HepG2 (cell line): ENCODE results near the gene AGRN. TPM values are rescaled to one million over a fixed set of nuclear protein-coding genes. Genes with fewer than 3 reads are reported as not detected.

Experiments used
- ATAC-seq: fragments of 200-7000 bp; cut with Tn5 transposase; 3 replicates; pipeline ENCODE4 v1.9.1; 2020; ENCODE audit warnings: mild to moderate bottlenecking, moderate library complexity
- BruUV-seq: library from RNA; stranded (reverse); fragments of 400-500 nt; replicated peaks from 2 replicates; lab custom pipeline; 2021; lab: Mats Ljungman, UMichigan
- CTCF ChIA-PET: fragments of 300-600 bp; formaldehyde crosslinking; extraction: SDS; loops from one replicate; lab custom pipeline; 2021; ENCODE audit warnings: low total read pairs, inconsistent platforms, low intra/inter-chr PET ratio; lab: Yijun Ruan, JAX
- POLR2A ChIA-PET: fragments of 350-600 bp; sonication (Branson Sonifier 250); formaldehyde crosslinking; loops from one replicate; lab custom pipeline; 2020; ENCODE audit warnings: antibody characterized with exemption, inconsistent platforms; lab: Yijun Ruan, JAX
- DNase-seq: peaks from one replicate; pipeline ENCODE4 v3.0.0-alpha.2; 2015; ENCODE audit warnings: low spot score
- FAIRE-seq: peaks from 3 replicates; lab custom pipeline; 2011; peaks lifted over from hg19 to GRCh38; lab: Jason Lieb, UNC
- H2AFZ ChIP-seq: one replicate; pipeline ENCODE4 v1.6.1; 2011; ENCODE audit warnings: low read length, inconsistent platforms
- H3K27ac ChIP-seq: fragments of 300-600 bp; 3 replicates; pipeline ENCODE4 v1.8.0; 2011; ENCODE audit warnings: mixed run types, mild to moderate bottlenecking, mixed read lengths, low read length, inconsistent platforms; ENCODE audit not compliant: insufficient read depth; ENCODE audit errors: extremely low read length
- H3K27me3 ChIP-seq, 2 experiments: fragments of 200-600 bp in 1 of 2; 2 replicates in 1 of 2; 3 replicates in 1 of 2; pipeline versions ENCODE4 v1.6.0 to v1.8.0; 2011; ENCODE audit warnings: low read length in 2 of 2, mild to moderate bottlenecking in 2 of 2, moderate library complexity in 2 of 2, inconsistent platforms in 1 of 2; ENCODE audit not compliant: insufficient read depth in 2 of 2, control insufficient read depth in 1 of 2
- H3K36me3 ChIP-seq, 2 experiments: fragments of 200-600 bp in 1 of 2; replicated peaks in 1 of 2; 2 replicates in 1 of 2; 3 replicates in 1 of 2; pipeline versions ENCODE4 v1.5.1 to v1.8.0; 2011; ENCODE audit warnings: low read length in 2 of 2, inconsistent platforms in 1 of 2; ENCODE audit not compliant: insufficient read depth in 2 of 2, control insufficient read depth in 1 of 2
- H3K4me1 ChIP-seq: 2 replicates; pipeline ENCODE4 v1.5.1; 2012; ENCODE audit warnings: low read length, inconsistent platforms; ENCODE audit not compliant: insufficient read depth
- H3K4me2 ChIP-seq: 2 replicates; pipeline ENCODE4 v1.6.0; 2011; ENCODE audit warnings: low read depth, low read length, inconsistent platforms
- H3K4me3 ChIP-seq, 3 experiments: fragments of 200-600 bp in 1 of 3; sonication (generic), shearing (Covaris generic) in 1 of 3; replicated peaks in 1 of 3; 2 replicates each; pipeline ENCODE4 v1.5.1; 2011 to 2016; ENCODE audit warnings: low read length in 3 of 3, inconsistent platforms in 2 of 3, low read depth in 2 of 3, mild to moderate bottlenecking in 2 of 3, control low read depth in 1 of 3, mixed read lengths in 1 of 3; ENCODE audit not compliant: insufficient read depth in 1 of 3
- H3K79me2 ChIP-seq: one replicate; pipeline ENCODE4 v1.6.1; 2011; ENCODE audit warnings: low read length, inconsistent platforms; ENCODE audit not compliant: insufficient read depth
- H3K9ac ChIP-seq: 2 replicates; pipeline ENCODE4 v1.6.0; 2011; ENCODE audit warnings: mild to moderate bottlenecking, low read depth, low read length, inconsistent platforms; ENCODE audit not compliant: insufficient read depth
- H3K9me3 ChIP-seq: 2 replicates; pipeline ENCODE4 v1.5.1; 2012; ENCODE audit warnings: mild to moderate bottlenecking, low read length
- H4K20me1 ChIP-seq: 2 replicates; pipeline ENCODE4 v1.6.0; 2011; ENCODE audit warnings: inconsistent platforms, mild to moderate bottlenecking, low read length, moderate library complexity; ENCODE audit not compliant: insufficient read depth
- DPF2 ChIP-seq: sonication (generic); formaldehyde crosslinking; IDR thresholded peaks from 2 replicates; pipeline ENCODE4 v1.4.0; 2020; ENCODE audit warnings: mild to moderate bottlenecking, low read depth, missing genetic modification reagents, borderline replicate concordance
- EZH2 ChIP-seq: conservative IDR thresholded peaks from 2 replicates; pipeline ENCODE4 v1.6.1; 2012; ENCODE audit warnings: mild to moderate bottlenecking, low read depth, low read length, moderate library complexity
- IKZF1 ChIP-seq: fragments of 450-650 bp; IDR thresholded peaks from 2 replicates; pipeline ENCODE4 v1.7.1; 2016
- KDM6A ChIP-seq: IDR thresholded peaks from 2 replicates; pipeline ENCODE4 v1.6.1; 2016; ENCODE audit warnings: low read depth
- MAF1 ChIP-seq: sonication (generic); formaldehyde crosslinking; IDR thresholded peaks from 2 replicates; pipeline ENCODE4 v1.5.0; 2020; ENCODE audit warnings: missing genetic modification reagents, borderline replicate concordance
- MNT ChIP-seq: fragments of 450-650 bp; IDR thresholded peaks from 2 replicates; pipeline ENCODE4 v1.6.1; 2016
- RARG ChIP-seq: sonication (generic); formaldehyde crosslinking; IDR thresholded peaks from 2 replicates; pipeline ENCODE4 v1.4.0; 2020; ENCODE audit warnings: low read depth, mild to moderate bottlenecking, missing genetic modification reagents
- RNF219 ChIP-seq: sonication (generic); formaldehyde crosslinking; IDR thresholded peaks from 2 replicates; pipeline ENCODE4 v1.5.0; 2020; ENCODE audit warnings: mild to moderate bottlenecking, missing genetic modification reagents
- SIX4 ChIP-seq: sonication (generic); formaldehyde crosslinking; IDR thresholded peaks from 2 replicates; pipeline ENCODE4 v1.4.0; 2020; ENCODE audit warnings: missing genetic modification reagents
- TERF1 ChIP-seq: sonication (generic); formaldehyde crosslinking; IDR thresholded peaks from 2 replicates; pipeline ENCODE4 v1.8.0; 2022; ENCODE audit warnings: mild to moderate bottlenecking, missing genetic modification reagents, moderate library complexity
- THAP11 ChIP-seq: IDR thresholded peaks from 2 replicates; pipeline ENCODE4 v1.6.1; 2016; ENCODE audit warnings: missing biosample characterization, missing genetic modification reagents
- UBTF ChIP-seq: sonication (generic); formaldehyde crosslinking; IDR thresholded peaks from 2 replicates; pipeline ENCODE4 v1.4.0; 2020; ENCODE audit warnings: mild to moderate bottlenecking, missing genetic modification reagents
- ZC3H13 ChIP-seq: sonication (generic); formaldehyde crosslinking; IDR thresholded peaks from 2 replicates; pipeline ENCODE4 v1.8.1; 2023; ENCODE audit warnings: mild to moderate bottlenecking, missing genetic modification reagents, moderate library complexity
- ZNF564 ChIP-seq: sonication (generic); formaldehyde crosslinking; IDR thresholded peaks from 2 replicates; pipeline ENCODE4 v1.8.1; 2023; ENCODE audit warnings: mild to moderate bottlenecking, missing genetic modification reagents
- WGBS: methylation state at CpG from one replicate; pipeline ENCODE4 v1.1.6; 2017; ENCODE audit warnings: low lambda C conversion rate; 5-methylcytosine and 5-hydroxymethylcytosine counted together
- in situ Hi-C: cut with HindIII; loops from 2 replicates; pipeline ENCODE4 v1.10.0; 2017; ENCODE audit warnings: low pct_unique_long_range_greater_than_20kb; ENCODE audit not compliant: extremely low pct_ligation_motif_present
- intact Hi-C: fragments of 100-400 bp; cut with micrococcal nuclease; formaldehyde crosslinking; loops from one replicate; pipeline ENCODE4 v1.10.0; 2022; ENCODE audit not compliant: unreplicated experiment
- polyA plus RNA-seq, 8 experiments: library from polyadenylated mRNA; depleted of rRNA in 3 of 8; stranded (reverse) in 7 of 8; unstranded in 1 of 8; fragments of >200 nt; fragmentation: Illumina TruSeq in 4 of 8; extraction: Trizol in 4 of 8; gene quantifications; 2 replicates each; pipeline versions ENCODE4 v1.2.1 to v1.2.3, GENCODE V29; 2011 to 2016; ENCODE audit warnings: low read depth in 4 of 8, missing spikeins in 1 of 8, mixed read lengths in 1 of 8; ENCODE audit not compliant: insufficient read depth in 1 of 8
- total RNA-seq, 5 experiments: library from RNA; depleted of rRNA; stranded (reverse); fragments of >200 nt; fragmentation: Illumina TruSeq; extraction: Trizol; gene quantifications; 2 replicates each; pipeline ENCODE4 v1.2.3, GENCODE V29; 2016; ENCODE audit warnings: low read depth in 1 of 5

AGRN gene
- total and polyA plus RNA-seq, 2 of the 13 experiments (the other 11 are each of a cell fraction or from before 2014, with no cell fraction given) = 29.8 to 65.2 TPM

GRCh38 chr1:1062348-1063163 lies 42.6 kb downstream of the AGRN start (continued):
- TF ChIP-seq EZH2 (no peak), MAF1 (CRISPR knock-in tag) (no peak), TERF1 (CRISPR knock-in tag) (no peak), ZNF564 (CRISPR knock-in tag) (no peak), IKZF1 (no peak), UBTF (no peak)

- Histone ChIP-seq H3K36me3 (no peaks in the 10 kb centered on the region), H3K4me3 (peak overlapping the region; percentile 11 to 70 (median 58); a peak in 4 of 6 replicates), H4K20me1 (no peaks in the 10 kb centered on the region), H3K79me2 (no peaks in the 10 kb centered on the region), H3K4me1 (peaks cover 43% of the 10 kb centered on the region), H2AFZ (no peak overlapping the region), H3K27ac (no peak overlapping the region), H3K9me3 (no peaks in the 10 kb centered on the region), H3K4me2 (peak overlapping the region; percentile 93), H3K27me3 (no peaks in the 10 kb centered on the region), H3K9ac (peak overlapping the region; percentile 55; the same call in 1 of the 2 replicates)
- POLR2A ChIA-PET = interaction anchor here (1.0 to 2.5 kb wide), 10 partner anchors 16 to 66 kb away, joined by 3 to 11 read pairs (median 4); no protein-coding TSS in a partner anchor
- no TSS peak for BruUV-seq
- ATAC-seq = no peak
- in situ Hi-C loops (no loop called here), intact Hi-C loops (no loop called here)
- WGBS = 67% methylated on average over 11 of the region's 24 CpGs
- CTCF ChIA-PET = interaction anchor here (1.5 to 1.6 kb wide), 4 partner anchors 44 to 80 kb away, joined by 3 to 15 read pairs (median 8); partner anchors contain the start of gene AGRN
- FAIRE-seq = no peak
- no peak for DNase-seq
- TF ChIP-seq MNT = peak; percentile 57
- 0 out of 2 replicates have a peak, but pooled peaks have one; percentile 27 for TF ChIP-seq ZC3H13 (CRISPR knock-in tag)
- no peak for TF ChIP-seq RNF219
- 0 out of 2 replicates have a peak, but pooled peaks have one; percentile 1 for TF ChIP-seq THAP11
- 0 out of 2 replicates have a peak, but pooled peaks have one; percentile 17 for TF ChIP-seq RARG (CRISPR knock-in tag)
- no peak for TF ChIP-seq KDM6A
- TF ChIP-seq DPF2 = 0 out of 2 replicates have a peak, but pooled peaks have one; percentile 14
- TF ChIP-seq SIX4 = no peak
Observed at GRCh38 chr1:1063261-1063944, 43.5 kb downstream of the AGRN start.
